UCSD-AML1 (cell line): Measurements from ENCODE around the gene PKD2L1.
A peak's percentile ranks its signal among the peaks of the same experiment; 100 is the strongest.
"Not testable (repeated sequence)": the region's sequence is repeated elsewhere in the genome, so short reads cannot be mapped to it uniquely, and the experiment has no call there.

Experiments used
- DNase-seq: peaks from one replicate; lab custom pipeline; 2025; ENCODE audit not compliant: unreplicated experiment; lab: John Stamatoyannopoulos, UW

PKD2L1 gene

GRCh38 chr10:100330079-100330478, at the start of gene PKD2L1:
Gene PKD2L1, minus strand, starts transcription at chr10:100330228. Its CDS starts 125 bp downstream, at chr10:100330103.
- DNase-seq, result no peak

- DNase-seq, result no peak
These were observed 47.8 kb upstream of the PKD2L1 start for GRCh38 chr10:100377830-100378229.

- not testable (repeated sequence) for DNase-seq
These were observed 46.6 kb upstream of the PKD2L1 start for GRCh38 chr10:100376656-100377055.

- DNase-seq, result not testable (repeated sequence)
These were observed 44.8 kb upstream of the PKD2L1 start for GRCh38 chr10:100374677-100375353.

- DNase-seq, result no peak
These were observed 44.2 kb upstream of the PKD2L1 start for GRCh38 chr10:100374200-100374655.

GRCh38 chr10:100373298-100374199, 43.5 kb upstream of the PKD2L1 start:
- DNase-seq, result peak; percentile 95

GRCh38 chr10:100372415-100373297, 42.6 kb upstream of the PKD2L1 start:
- no peak for DNase-seq

GRCh38 chr10:100371482-100372027, 41.5 kb upstream of the PKD2L1 start:
- DNase-seq, result no peak

GRCh38 chr10:100370714-100371481, 40.9 kb upstream of the PKD2L1 start:
- peak; percentile 55 for DNase-seq

- DNase-seq, result no peak
These were observed 38.7 kb upstream of the PKD2L1 start for GRCh38 chr10:100368721-100369120.

GRCh38 chr10:100364735-100365391, 34.8 kb upstream of the PKD2L1 start:
- DNase-seq, result no peak

GRCh38 chr10:100364175-100364574, 34.1 kb upstream of the PKD2L1 start:
- no peak for DNase-seq

- no peak for DNase-seq
These were observed 32.8 kb upstream of the PKD2L1 start for GRCh38 chr10:100362570-100363496.

- DNase-seq, result no peak
These were observed 30.2 kb upstream of the PKD2L1 start for GRCh38 chr10:100360234-100360633.

- no peak for DNase-seq
These were observed 29.6 kb upstream of the PKD2L1 start for GRCh38 chr10:100359529-100360150.

GRCh38 chr10:100359030-100359432, 29.0 kb upstream of the PKD2L1 start:
- no peak for DNase-seq

GRCh38 chr10:100357059-100357858, 27.2 kb upstream of the PKD2L1 start:
- no peak for DNase-seq
